Body of pancreas (tissue), 4 donors: ENCODE results near the gene BCL2. TPM values are rescaled to one million over a fixed set of nuclear protein-coding genes. Genes with fewer than 3 reads are reported as not detected.

Source experiments
- ATAC-seq: fragments of 150-250 bp; one replicate; pipeline ENCODE4 v1.9.1; 2016
- DNase-seq, 4 donors: peaks; one replicate each; pipeline ENCODE4 v3.0.0-alpha.2; 2019
- H3K27ac ChIP-seq, 4 donors: fragments of 200-600 bp; sonication (generic); 1 replicate in 3 of 4; 2 replicates in 1 of 4; pipeline versions ENCODE4 v1.5.1 to v1.6.1; 2016 to 2019; ENCODE audit warnings: mild to moderate bottlenecking in 1 of 4, mixed read lengths in 1 of 4, moderate library complexity in 1 of 4
- H3K27me3 ChIP-seq, 2 donors: fragments of 200-600 bp; sonication (generic); one replicate each; pipeline ENCODE4 v1.6.0; 2016; ENCODE audit warnings: mild to moderate bottlenecking in 1 of 2
- H3K36me3 ChIP-seq, 2 donors: fragments of 200-600 bp; sonication (generic); replicated peaks in 1 of 2; 2 replicates each; pipeline ENCODE4 v1.5.1; 2016; ENCODE audit warnings: low read depth in 2 of 2; ENCODE audit not compliant: insufficient read depth in 1 of 2
- H3K4me1 ChIP-seq: fragments of 200-600 bp; sonication (generic); one replicate; pipeline ENCODE4 v1.6.0; 2016
- H3K4me3 ChIP-seq, 2 donors: fragments of 200-600 bp; sonication (generic); 1 replicate in 1 of 2; 2 replicates in 1 of 2; pipeline ENCODE4 v1.5.1; 2016 to 2019
- H3K9me3 ChIP-seq, 3 donors: fragments of 200-600 bp; sonication (generic); 1 replicate in 2 of 3; 2 replicates in 1 of 3; pipeline ENCODE4 v1.5.1; 2016
- POLR2A ChIP-seq, 3 donors: fragments of 450-650 bp; IDR thresholded peaks; one replicate each; pipeline ENCODE4 v1.6.1; 2016; ENCODE audit warnings: antibody characterized with exemption in 3 of 3, mild to moderate bottlenecking in 2 of 3
- WGBS, 2 donors: methylation state at CpG; one replicate each; pipeline ENCODE4 v1.1.5; 2017; 5-methylcytosine and 5-hydroxymethylcytosine counted together
- intact Hi-C: fragments of 100-400 bp; cut with DNase I; formaldehyde crosslinking; loops from one replicate; pipeline ENCODE4 v1.15.1; 2023
- total RNA-seq, 2 donors: library from RNA; depleted of rRNA; stranded (reverse); fragments of >200 nt; gene quantifications; one replicate each; pipeline ENCODE4 v1.1.0, GENCODE V29; 2016
- TF ChIP-seq, protein P1 (sequence below), 7 experiments: fragments of 450-650 bp in 4 of 7; fragments of 200-600 bp in 3 of 7; sonication (generic) in 3 of 7; IDR thresholded peaks; one replicate each; pipeline ENCODE4 v1.5.1; 2016 to 2019; ENCODE audit warnings: antibody characterized with exemption in 7 of 7

The BCL2 gene
- total RNA-seq, 2 donors from 2014 or later: 10.1 to 18.5 TPM

DNA sequence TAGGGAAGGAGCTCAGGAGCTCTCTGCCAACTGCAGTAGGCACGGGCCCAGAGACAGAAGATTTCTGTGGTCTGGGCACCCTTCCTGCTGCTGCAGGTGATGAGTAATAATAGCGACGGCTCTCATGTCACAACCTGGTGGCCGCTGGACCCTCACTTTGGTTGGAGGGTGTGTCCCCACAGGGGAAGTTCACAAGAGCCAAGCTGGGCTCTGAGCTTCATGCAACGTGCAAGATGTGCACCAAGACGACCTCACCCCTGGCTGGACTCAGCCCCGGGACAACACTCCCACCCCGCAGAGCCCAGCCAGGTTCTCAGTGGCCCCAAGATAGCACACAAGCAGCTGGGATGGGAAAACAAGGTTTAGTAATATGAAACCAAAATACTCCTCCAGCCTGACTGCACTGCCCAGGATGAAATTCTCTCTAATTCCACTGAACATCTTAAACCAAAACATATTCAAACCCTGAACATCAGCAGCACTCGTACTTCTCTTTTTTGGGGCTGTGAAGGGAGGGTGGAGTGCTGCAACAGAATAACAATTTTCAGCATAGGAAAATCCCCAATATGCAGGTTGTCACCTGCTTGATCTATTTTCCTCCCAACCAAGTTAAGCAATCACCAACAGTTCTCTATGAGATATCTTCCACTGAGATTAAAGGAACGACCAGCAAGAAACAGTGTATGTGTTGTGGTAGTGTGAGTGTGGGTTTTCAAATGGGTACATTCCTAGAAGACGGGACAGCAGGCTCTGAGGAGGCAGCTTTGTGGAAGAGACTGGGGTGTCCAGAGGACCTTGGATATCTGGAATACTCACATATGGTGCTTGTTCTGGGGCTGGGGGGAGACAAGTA, 26.5 kb downstream of the BCL2 start:
- TF ChIP-seq, protein P1, sequence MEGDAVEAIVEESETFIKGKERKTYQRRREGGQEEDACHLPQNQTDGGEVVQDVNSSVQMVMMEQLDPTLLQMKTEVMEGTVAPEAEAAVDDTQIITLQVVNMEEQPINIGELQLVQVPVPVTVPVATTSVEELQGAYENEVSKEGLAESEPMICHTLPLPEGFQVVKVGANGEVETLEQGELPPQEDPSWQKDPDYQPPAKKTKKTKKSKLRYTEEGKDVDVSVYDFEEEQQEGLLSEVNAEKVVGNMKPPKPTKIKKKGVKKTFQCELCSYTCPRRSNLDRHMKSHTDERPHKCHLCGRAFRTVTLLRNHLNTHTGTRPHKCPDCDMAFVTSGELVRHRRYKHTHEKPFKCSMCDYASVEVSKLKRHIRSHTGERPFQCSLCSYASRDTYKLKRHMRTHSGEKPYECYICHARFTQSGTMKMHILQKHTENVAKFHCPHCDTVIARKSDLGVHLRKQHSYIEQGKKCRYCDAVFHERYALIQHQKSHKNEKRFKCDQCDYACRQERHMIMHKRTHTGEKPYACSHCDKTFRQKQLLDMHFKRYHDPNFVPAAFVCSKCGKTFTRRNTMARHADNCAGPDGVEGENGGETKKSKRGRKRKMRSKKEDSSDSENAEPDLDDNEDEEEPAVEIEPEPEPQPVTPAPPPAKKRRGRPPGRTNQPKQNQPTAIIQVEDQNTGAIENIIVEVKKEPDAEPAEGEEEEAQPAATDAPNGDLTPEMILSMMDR (IDR thresholded peaks at IDR 0.05): no peak
- TF ChIP-seq POLR2A (IDR thresholded peaks at IDR 0.05): no peak
- ATAC-seq (no peak), DNase-seq (no peak)
- 47 to 49% methylated on average over 8 to 11 of the region's 11 CpGs for WGBS, 2 donors
- intact Hi-C loops: no loop called here
- H3K9me3 ChIP-seq: no peaks in the 10 kb centered on the region
- no peak overlapping the region for H3K27ac ChIP-seq
- H3K4me1 ChIP-seq: no peaks in the 10 kb centered on the region
- H3K4me3 ChIP-seq: no peak overlapping the region
- H3K36me3 ChIP-seq: no peaks in the 10 kb centered on the region
- no peaks in the 10 kb centered on the region for H3K27me3 ChIP-seq

DNA sequence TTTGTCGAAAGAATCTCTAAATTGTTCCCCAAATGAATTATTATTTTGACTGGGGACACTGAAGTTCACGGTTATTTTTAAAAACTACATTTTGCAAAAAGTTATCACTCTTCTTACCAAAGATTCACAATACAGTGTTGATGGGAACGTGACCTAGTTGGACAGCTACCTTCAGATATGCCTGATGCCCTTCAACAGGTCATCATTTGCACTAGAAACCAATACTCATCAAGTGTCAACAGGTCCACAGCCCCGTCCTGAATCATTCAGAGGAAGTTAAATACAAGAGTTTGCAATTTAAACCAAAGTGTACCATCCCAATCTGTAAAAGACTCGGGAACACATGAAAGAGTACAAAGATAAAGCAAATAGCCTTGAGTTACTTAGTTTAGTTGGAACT, 28.3 kb downstream of the BCL2 start:
- no peaks in the 10 kb centered on the region for H3K4me1 ChIP-seq
- H3K27me3 ChIP-seq: no peaks in the 10 kb centered on the region
- H3K9me3 ChIP-seq: no peaks in the 10 kb centered on the region
- ATAC-seq: no peak
- H3K27ac ChIP-seq: no peak overlapping the region
- no peaks in the 10 kb centered on the region for H3K36me3 ChIP-seq
- DNase-seq: no peak
- H3K4me3 ChIP-seq: no peak overlapping the region
- intact Hi-C loops: no loop called here
- 67 to 77% methylated on average over 5 of the region's 5 CpGs for WGBS, 2 donors
- TF ChIP-seq, protein P1 (IDR thresholded peaks at IDR 0.05): no peak
- no peak for TF ChIP-seq POLR2A (IDR thresholded peaks at IDR 0.05)

DNA sequence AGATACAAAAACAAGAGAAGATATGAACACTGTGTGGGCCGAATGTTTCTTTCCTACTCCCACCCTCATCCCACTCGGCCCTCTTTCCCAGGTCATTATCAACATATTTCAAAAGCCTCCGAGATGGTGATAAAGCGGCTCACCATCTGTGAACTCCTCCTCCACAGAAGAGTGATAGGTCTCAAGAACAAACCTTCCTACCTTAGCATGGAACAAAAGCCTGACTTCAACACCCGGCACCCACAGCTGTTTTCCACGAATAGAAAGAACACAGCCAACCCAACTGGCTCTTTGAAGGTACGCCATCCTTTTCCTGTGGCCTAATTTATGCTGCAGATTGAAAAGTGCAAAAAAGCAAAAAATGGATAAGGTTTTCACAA, 28.8 kb downstream of the BCL2 start:
- Histone ChIP-seq H3K36me3 (no peaks in the 10 kb centered on the region), H3K9me3 (no peaks in the 10 kb centered on the region), H3K4me3 (no peak overlapping the region), H3K27ac (no peak overlapping the region), H3K4me1 (no peaks in the 10 kb centered on the region), H3K27me3 (no peaks in the 10 kb centered on the region)
- intact Hi-C loops: no loop called here
- 79% methylated on average over 7 of the region's 7 CpGs for WGBS, 2 donors
- no peak for TF ChIP-seq POLR2A (IDR thresholded peaks at IDR 0.05)
- TF ChIP-seq, protein P1 (IDR thresholded peaks at IDR 0.05): no peak
- ATAC-seq (no peak), DNase-seq (no peak)

DNA sequence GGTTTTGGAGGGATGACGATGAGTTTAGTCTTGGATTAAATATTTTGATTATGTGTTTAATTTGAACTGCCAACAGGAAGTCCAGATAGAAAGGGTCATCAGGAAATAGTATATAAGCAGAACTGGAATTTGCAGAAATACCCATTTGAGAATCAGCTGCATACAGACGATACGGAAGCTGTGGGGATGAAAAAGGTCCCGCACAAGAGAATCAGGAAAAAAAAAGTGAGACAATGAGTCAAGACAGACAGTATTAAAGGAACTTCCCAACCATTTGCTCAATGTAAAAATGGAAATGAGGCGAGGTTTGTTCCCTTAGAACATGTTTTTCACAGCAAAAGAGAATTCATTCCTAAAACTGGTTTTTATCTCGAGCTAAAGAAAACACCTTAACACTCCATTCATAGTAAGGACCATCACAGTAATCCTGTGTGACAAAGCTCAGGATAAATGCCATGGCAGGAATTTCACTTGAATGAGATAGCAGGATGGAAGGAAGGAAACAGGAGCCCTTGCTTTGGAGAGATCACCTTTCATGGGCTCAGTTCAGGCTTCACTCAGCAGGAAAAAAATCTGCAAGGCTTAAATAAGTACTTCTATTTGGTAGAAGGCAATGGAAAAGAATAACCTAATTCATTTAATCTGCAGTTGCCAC, 29.3 kb downstream of the BCL2 start:
- no peaks in the 10 kb centered on the region for H3K9me3 ChIP-seq
- 71 to 77% methylated on average over 6 of the region's 6 CpGs for WGBS, 2 donors
- H3K4me3 ChIP-seq: no peak overlapping the region
- H3K27me3 ChIP-seq: no peaks in the 10 kb centered on the region
- ATAC-seq: no peak
- no peaks in the 10 kb centered on the region for H3K36me3 ChIP-seq
- H3K27ac ChIP-seq: no peak overlapping the region
- intact Hi-C loops: no loop called here
- no peaks in the 10 kb centered on the region for H3K4me1 ChIP-seq
- DNase-seq: no peak
- TF ChIP-seq, protein P1 (IDR thresholded peaks at IDR 0.05): no peak
- no peak for TF ChIP-seq POLR2A (IDR thresholded peaks at IDR 0.05)
